ENCODE data around the gene MAPK12.

The MAPK12 gene

GRCh38 chr22:50293441-50294318 lies 32.2 kb upstream of the MAPK12 start:
- Mint-ChIP-seq H3K4me3 (peak overlapping the region; percentile 44), H3K27ac (peak overlapping the region; percentile 20), H3K4me1 (ENCODE audit: low read depth) (peaks cover 82% of the 10 kb centered on the region), H3K36me3 (ENCODE audit: low read depth) (peaks cover 95% of the 10 kb centered on the region), H3K27me3 (no peaks in the 10 kb centered on the region), H3K9me3 (no peaks in the 10 kb centered on the region)
- intact Hi-C loops (cut with micrococcal nuclease), result loop anchor here (5.0 kb wide), 1 partner anchor 34 kb away; the partner anchor contains the start of gene DENND6B

DNA sequence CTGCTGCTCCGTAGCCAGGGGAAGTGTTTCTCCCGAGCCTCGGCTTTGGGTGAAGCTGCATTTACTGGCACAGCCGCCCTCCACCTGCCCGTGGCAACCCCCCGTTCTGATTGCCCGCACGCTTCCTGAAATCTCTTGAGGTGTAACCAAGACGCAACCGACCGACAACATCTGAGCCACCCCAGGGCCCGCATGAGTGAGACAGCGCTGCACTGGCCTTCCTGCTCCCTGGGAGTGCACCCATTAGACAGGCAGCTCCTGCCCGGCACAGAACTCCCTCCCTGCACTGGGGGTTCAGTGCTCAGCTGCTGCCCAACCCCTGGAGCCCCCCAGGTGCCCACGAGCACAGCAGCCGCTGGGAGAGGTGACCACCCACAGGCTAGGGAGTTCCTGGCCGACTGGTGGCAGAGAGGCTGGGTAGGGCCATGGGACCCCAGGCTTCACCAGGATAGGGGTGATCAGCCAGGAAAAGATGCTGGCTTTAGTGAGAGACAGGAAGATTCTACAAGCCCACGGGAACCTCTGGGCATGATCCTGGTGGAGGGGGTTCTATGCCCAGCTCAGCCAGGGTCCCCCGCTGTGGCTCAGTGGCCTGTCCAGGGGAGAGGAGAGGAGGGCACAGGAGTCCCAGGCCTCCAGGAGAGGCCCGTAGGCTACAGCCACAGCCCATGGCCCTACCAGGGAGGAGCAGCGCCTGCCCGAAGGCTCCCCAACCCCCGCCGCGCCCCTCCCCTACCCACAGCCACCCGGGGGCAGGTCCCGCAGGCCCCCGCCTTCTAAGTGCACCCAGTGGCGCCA lies 31.4 kb upstream of the MAPK12 start:
- H3K27ac Mint-ChIP-seq, result peak overlapping the region; percentile 46
- peak overlapping the region; percentile 50 for H3K4me3 Mint-ChIP-seq
- intact Hi-C loops (cut with micrococcal nuclease), result loop anchor here (5.0 kb wide), 1 partner anchor 34 kb away; the partner anchor contains the start of gene DENND6B

DNA sequence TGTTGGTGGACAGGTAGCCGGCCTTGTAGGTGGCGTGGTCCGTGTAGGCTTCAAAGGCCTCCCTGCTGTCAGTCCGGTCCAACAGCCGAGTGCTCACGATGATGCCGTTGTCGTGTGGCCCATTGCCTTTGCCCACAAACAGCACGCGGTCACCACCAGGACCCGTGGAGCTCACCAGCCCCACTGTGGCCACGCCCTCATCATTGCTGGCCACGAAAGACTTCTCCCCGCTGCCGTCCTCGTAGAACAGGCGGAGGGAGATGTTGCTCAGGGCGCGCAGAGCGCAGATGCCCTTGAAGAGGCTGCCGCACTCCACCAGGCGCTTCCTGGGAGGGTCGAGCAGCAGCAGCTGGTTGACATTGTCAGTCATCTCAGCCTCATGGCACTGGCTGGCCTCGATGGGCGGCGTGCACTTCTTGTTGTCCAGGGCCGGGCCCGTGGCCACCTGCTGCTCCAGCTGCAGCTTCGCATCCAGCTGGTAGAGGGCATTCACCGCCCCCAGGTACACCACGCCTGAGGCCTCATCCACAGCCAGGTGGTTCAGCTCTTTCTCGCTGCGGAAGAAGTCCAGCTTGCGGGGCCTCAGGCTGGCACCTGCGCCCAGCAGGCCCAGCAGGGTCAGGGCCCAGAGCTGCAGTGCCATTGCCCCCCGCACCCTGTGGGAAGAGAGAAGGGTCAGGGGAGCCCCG lies 28.6 kb upstream of the MAPK12 start:
- intact Hi-C loops (cut with micrococcal nuclease), result loop anchor here (5.0 kb wide), 1 partner anchor 37 kb away; the partner anchor contains the start of gene DENND6B
- Mint-ChIP-seq H3K27ac (no peak overlapping the region), H3K36me3 (ENCODE audit: low read depth) (peaks cover 94% of the 10 kb centered on the region), H3K9me3 (no peaks in the 10 kb centered on the region), H3K4me3 (no peak overlapping the region), H3K4me1 (ENCODE audit: low read depth) (peaks cover 47% of the 10 kb centered on the region), H3K27me3 (no peaks in the 10 kb centered on the region)

More for the DNA sequence above, 31.4 kb upstream of the MAPK12 start:
- Mint-ChIP-seq H3K9me3 (no peaks in the 10 kb centered on the region), H3K27me3 (no peaks in the 10 kb centered on the region), H3K36me3 (ENCODE audit: low read depth) (peaks cover 95% of the 10 kb centered on the region), H3K4me1 (ENCODE audit: low read depth) (peaks cover 73% of the 10 kb centered on the region)

- no peaks in the 10 kb centered on the region for H3K9me3 Mint-ChIP-seq
- H3K27me3 Mint-ChIP-seq, result no peaks in the 10 kb centered on the region
- no peak overlapping the region for H3K4me3 Mint-ChIP-seq
- H3K27ac Mint-ChIP-seq, result no peak overlapping the region
- intact Hi-C loops (cut with micrococcal nuclease), result no loop called here
- peaks cover 94% of the 10 kb centered on the region for H3K36me3 Mint-ChIP-seq (ENCODE audit: low read depth)
- H3K4me1 Mint-ChIP-seq (ENCODE audit: low read depth), result peaks cover 41% of the 10 kb centered on the region
Observed at GRCh38 chr22:50289151-50289941, 27.9 kb upstream of the MAPK12 start.

DNA sequence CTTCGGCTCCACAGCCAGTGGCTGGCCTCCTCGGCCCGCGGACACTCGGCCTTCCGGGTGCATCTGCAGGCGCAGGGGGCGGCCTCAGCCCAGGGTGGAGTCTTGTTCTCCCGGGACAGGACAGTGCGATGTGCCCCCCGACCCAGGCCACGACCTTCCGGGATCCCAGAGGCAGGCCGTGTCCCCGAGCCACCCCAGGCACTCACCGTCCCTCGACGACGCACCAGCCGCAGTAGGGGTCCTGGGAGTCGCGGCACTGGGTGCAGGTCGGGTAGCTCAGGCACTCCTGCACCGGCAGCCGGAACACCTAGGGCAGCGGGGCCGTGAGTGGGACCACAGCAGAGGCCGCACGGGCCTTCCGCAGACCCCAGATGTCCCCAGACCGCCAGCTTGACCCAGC lies 26.2 kb upstream of the MAPK12 start:
- H3K4me3 Mint-ChIP-seq, result no peak overlapping the region
- H3K9me3 Mint-ChIP-seq, result no peaks in the 10 kb centered on the region
- intact Hi-C loops (cut with micrococcal nuclease), result no loop called here
- H3K27ac Mint-ChIP-seq, result no peak overlapping the region
- H3K4me1 Mint-ChIP-seq (ENCODE audit: low read depth), result peaks cover 28% of the 10 kb centered on the region
- no peaks in the 10 kb centered on the region for H3K27me3 Mint-ChIP-seq
- H3K36me3 Mint-ChIP-seq (ENCODE audit: low read depth), result peaks cover 99% of the 10 kb centered on the region

GRCh38 chr22:50286701-50287318 lies 25.3 kb upstream of the MAPK12 start:
- Mint-ChIP-seq H3K36me3 (ENCODE audit: low read depth) (peaks cover 99% of the 10 kb centered on the region), H3K27me3 (no peaks in the 10 kb centered on the region), H3K4me1 (ENCODE audit: low read depth) (peaks cover 20% of the 10 kb centered on the region), H3K4me3 (no peak overlapping the region), H3K27ac (no peak overlapping the region), H3K9me3 (no peaks in the 10 kb centered on the region)
- intact Hi-C loops (cut with micrococcal nuclease), result no loop called here

- Mint-ChIP-seq H3K36me3 (ENCODE audit: low read depth) (peaks cover 99% of the 10 kb centered on the region), H3K4me3 (no peak overlapping the region), H3K27ac (no peak overlapping the region), H3K27me3 (no peaks in the 10 kb centered on the region), H3K4me1 (ENCODE audit: low read depth) (peaks cover 15% of the 10 kb centered on the region), H3K9me3 (no peaks in the 10 kb centered on the region)
- intact Hi-C loops (cut with micrococcal nuclease), result no loop called here
Observed at GRCh38 chr22:50286275-50286674, 24.8 kb upstream of the MAPK12 start.

DNA sequence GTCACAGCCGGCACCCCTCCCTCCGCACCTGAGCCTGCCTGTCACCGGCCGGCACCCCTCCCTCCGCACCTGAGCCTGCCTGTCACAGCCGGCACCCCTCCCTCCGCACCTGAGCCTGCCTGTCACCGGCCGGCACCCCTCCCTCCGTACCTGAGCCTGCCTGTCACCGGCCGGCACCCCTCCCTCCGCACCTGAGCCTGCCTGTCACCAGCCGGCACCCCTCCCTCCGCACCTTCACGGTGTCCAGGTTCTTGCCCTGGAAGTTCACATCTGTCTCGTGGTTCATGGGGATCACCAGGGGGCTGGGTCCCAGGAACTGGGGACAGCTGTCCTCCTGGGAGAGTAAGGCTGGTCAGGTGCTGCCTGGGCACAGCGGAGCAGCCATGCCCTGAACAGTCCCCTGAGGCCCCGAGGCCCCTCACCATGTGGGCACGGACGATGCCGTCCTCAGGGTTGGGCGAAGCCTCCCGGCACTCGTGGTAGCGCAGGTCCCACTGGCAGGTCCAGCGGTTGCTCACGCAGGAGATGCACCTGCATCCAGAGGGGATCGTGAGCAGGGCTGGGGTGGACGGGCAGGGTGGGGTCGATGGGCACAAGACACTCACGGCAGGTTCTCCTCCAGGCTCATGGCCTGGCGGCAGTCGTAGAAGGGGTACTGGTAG lies 24.2 kb upstream of the MAPK12 start:
- Mint-ChIP-seq H3K36me3 (ENCODE audit: low read depth) (peaks cover 99% of the 10 kb centered on the region), H3K27ac (no peak overlapping the region), H3K4me1 (ENCODE audit: low read depth) (peaks cover 9% of the 10 kb centered on the region), H3K9me3 (no peaks in the 10 kb centered on the region), H3K4me3 (no peak overlapping the region), H3K27me3 (no peaks in the 10 kb centered on the region)
- intact Hi-C loops (cut with micrococcal nuclease), result no loop called here

- Mint-ChIP-seq H3K27ac (no peak overlapping the region), H3K4me1 (ENCODE audit: low read depth) (no peaks in the 10 kb centered on the region), H3K4me3 (no peak overlapping the region), H3K9me3 (no peaks in the 10 kb centered on the region), H3K36me3 (ENCODE audit: low read depth) (peaks cover 99% of the 10 kb centered on the region), H3K27me3 (no peaks in the 10 kb centered on the region)
- intact Hi-C loops (cut with micrococcal nuclease), result no loop called here
Observed at GRCh38 chr22:50284479-50284878, 23.0 kb upstream of the MAPK12 start.

DNA sequence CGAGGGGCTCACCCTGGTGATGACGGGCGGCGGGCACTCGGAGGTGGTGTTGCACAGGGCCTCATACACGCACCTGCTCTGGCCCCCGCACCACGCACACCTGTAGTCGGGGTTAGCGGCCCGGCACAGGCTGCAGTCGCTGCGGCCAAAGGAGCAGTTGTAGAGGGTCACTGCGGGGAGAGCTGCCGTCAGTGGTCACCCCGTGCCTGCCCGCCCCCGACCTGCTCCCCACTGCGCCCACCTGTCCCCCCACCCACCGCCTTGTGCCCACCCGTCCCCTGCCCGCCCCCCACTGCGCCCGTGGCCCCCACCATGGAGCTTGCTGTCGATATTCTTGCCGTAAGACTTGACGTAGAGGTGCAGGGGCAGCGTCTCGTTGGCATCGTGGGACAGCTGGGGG lies 22.3 kb upstream of the MAPK12 start:
- H3K4me1 Mint-ChIP-seq (ENCODE audit: low read depth), result no peaks in the 10 kb centered on the region
- no peak overlapping the region for H3K27ac Mint-ChIP-seq
- no peak overlapping the region for H3K4me3 Mint-ChIP-seq
- intact Hi-C loops (cut with micrococcal nuclease), result no loop called here
- peaks cover 99% of the 10 kb centered on the region for H3K36me3 Mint-ChIP-seq (ENCODE audit: low read depth)
- no peaks in the 10 kb centered on the region for H3K27me3 Mint-ChIP-seq
- H3K9me3 Mint-ChIP-seq, result no peaks in the 10 kb centered on the region

DNA sequence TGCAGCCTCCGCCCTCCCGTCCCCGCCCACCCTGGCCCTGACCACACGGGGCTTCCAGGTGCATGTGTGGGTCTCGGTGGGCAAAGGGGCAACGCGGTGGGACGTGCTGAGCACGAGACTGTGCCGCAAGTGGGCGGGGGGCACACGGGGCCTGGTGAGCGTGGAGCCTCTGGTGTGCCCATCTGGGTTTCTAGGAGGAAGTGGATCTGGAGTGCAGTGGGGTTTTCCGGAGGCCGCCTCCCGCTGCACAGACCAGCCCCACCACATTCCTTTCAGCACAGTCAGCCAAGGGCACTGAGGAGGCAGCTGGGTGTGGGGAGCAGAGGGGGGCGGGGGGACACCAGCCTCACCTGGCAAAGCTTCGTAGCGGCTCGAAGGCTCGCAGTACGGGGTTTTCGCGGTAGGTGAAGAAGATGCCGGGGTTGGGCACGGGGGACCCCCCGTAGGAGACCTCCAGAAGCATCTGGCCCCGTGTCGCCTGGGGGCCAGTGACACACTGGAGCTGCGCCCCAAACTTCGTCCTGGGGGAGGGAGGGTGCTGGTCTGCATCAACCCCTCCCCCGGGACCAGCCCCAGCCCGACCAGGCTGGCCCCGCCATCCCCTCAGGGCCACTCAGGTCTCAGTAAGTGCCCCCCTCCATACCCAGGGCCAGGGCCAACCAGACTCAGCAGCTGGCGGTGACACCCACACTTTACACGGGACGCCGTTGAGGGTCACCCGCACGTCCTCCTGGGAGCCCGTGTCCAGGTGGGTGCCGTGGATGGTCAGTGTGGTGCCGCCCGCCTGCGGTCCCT lies 21.1 kb upstream of the MAPK12 start:
- H3K27me3 Mint-ChIP-seq, result no peaks in the 10 kb centered on the region
- no peak overlapping the region for H3K27ac Mint-ChIP-seq
- no peak overlapping the region for H3K4me3 Mint-ChIP-seq
- H3K9me3 Mint-ChIP-seq, result no peaks in the 10 kb centered on the region
- no peaks in the 10 kb centered on the region for H3K4me1 Mint-ChIP-seq (ENCODE audit: low read depth)
- peaks cover 99% of the 10 kb centered on the region for H3K36me3 Mint-ChIP-seq (ENCODE audit: low read depth)
- intact Hi-C loops (cut with micrococcal nuclease), result no loop called here

GRCh38 chr22:50281957-50282356 lies 20.5 kb upstream of the MAPK12 start:
- peaks cover 99% of the 10 kb centered on the region for H3K36me3 Mint-ChIP-seq (ENCODE audit: low read depth)
- H3K4me3 Mint-ChIP-seq, result no peak overlapping the region
- no peaks in the 10 kb centered on the region for H3K9me3 Mint-ChIP-seq
- intact Hi-C loops (cut with micrococcal nuclease), result no loop called here
- H3K4me1 Mint-ChIP-seq (ENCODE audit: low read depth), result no peaks in the 10 kb centered on the region
- no peak overlapping the region for H3K27ac Mint-ChIP-seq
- H3K27me3 Mint-ChIP-seq, result no peaks in the 10 kb centered on the region
